Gastrocnemius medialis (tissue), 4 donors: ENCODE results near the gene SCYGR6.

Experiments
- POLR2A ChIP-seq, 2 donors: fragments of 450-650 bp; IDR thresholded peaks; one replicate each; pipeline ENCODE4 v1.6.1; 2017; ENCODE audit warnings: antibody characterized with exemption in 2 of 2, mild to moderate bottlenecking in 2 of 2, moderate library complexity in 2 of 2
- TF ChIP-seq, protein P1 (sequence below), 5 experiments: fragments of 450-650 bp in 3 of 5; fragments of 200-600 bp in 2 of 5; sonication (generic) in 2 of 5; IDR thresholded peaks in 4 of 5; conservative IDR thresholded peaks in 1 of 5; 1 replicate in 4 of 5; 2 replicates in 1 of 5; pipeline ENCODE4 v1.5.1; 2016 to 2019; ENCODE audit warnings: antibody characterized with exemption in 5 of 5, mild to moderate bottlenecking in 3 of 5, moderate library complexity in 3 of 5

DNA sequence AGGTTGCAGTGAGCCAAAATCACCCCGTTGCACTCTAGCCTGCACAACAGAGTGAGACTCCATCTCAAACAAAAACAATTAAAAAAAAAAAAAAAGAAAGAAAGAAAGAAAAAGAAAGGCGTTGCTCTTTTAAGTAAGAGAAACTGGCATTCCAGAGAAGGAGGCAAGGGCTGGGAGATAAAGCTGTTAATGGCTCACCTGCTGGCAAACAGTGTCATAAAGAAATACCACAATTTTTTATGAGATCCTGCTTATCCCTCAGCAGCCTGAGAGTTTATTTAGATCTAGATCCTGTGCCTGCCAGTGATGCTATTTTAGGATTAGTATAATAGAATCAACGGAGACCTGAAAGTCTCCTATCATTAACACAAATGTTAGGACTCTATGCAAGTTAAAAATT, 23.0 kb downstream of the SCYGR6 start:
- TF ChIP-seq, protein P1, sequence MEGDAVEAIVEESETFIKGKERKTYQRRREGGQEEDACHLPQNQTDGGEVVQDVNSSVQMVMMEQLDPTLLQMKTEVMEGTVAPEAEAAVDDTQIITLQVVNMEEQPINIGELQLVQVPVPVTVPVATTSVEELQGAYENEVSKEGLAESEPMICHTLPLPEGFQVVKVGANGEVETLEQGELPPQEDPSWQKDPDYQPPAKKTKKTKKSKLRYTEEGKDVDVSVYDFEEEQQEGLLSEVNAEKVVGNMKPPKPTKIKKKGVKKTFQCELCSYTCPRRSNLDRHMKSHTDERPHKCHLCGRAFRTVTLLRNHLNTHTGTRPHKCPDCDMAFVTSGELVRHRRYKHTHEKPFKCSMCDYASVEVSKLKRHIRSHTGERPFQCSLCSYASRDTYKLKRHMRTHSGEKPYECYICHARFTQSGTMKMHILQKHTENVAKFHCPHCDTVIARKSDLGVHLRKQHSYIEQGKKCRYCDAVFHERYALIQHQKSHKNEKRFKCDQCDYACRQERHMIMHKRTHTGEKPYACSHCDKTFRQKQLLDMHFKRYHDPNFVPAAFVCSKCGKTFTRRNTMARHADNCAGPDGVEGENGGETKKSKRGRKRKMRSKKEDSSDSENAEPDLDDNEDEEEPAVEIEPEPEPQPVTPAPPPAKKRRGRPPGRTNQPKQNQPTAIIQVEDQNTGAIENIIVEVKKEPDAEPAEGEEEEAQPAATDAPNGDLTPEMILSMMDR (IDR thresholded peaks at IDR 0.05 in 4 of 5, conservative IDR thresholded peaks at IDR 0.05 in 1 of 5), result no peak
- no peak for TF ChIP-seq POLR2A (IDR thresholded peaks at IDR 0.05)
